NCI-H1694 (cell line): ENCODE data around the gene APBB2.

Experiments used
- DNase-seq: peaks from one replicate; lab custom pipeline; 2025; lab: John Stamatoyannopoulos, UW

The APBB2 gene

GRCh38 chr4:40897557-40898203, 316.7 kb downstream of the APBB2 start:
- DNase-seq, result peak; percentile 53

GRCh38 chr4:40890764-40891163, 323.6 kb downstream of the APBB2 start:
- no peak for DNase-seq

GRCh38 chr4:40890199-40890598, 324.1 kb downstream of the APBB2 start:
- no peak for DNase-seq

- peak; percentile 49 for DNase-seq
Observed at GRCh38 chr4:40888933-40889332, 325.4 kb downstream of the APBB2 start.

GRCh38 chr4:40887764-40888131, 326.6 kb downstream of the APBB2 start:
- peak; percentile 18 for DNase-seq

GRCh38 chr4:40886931-40887763, 327.2 kb downstream of the APBB2 start:
- no peak for DNase-seq

GRCh38 chr4:40881851-40882250, 332.5 kb downstream of the APBB2 start:
- DNase-seq, result no peak

GRCh38 chr4:40881096-40881495, 333.2 kb downstream of the APBB2 start:
- no peak for DNase-seq

- DNase-seq, result no peak
Observed at GRCh38 chr4:40878548-40879055, 335.7 kb downstream of the APBB2 start.

- no peak for DNase-seq
Observed at GRCh38 chr4:40877081-40877480, 337.3 kb downstream of the APBB2 start.

GRCh38 chr4:40875507-40876150, 338.7 kb downstream of the APBB2 start:
- DNase-seq, result no peak

GRCh38 chr4:40874901-40875300, 339.4 kb downstream of the APBB2 start:
- no peak for DNase-seq

GRCh38 chr4:40874331-40874730, 340.0 kb downstream of the APBB2 start:
- no peak for DNase-seq

GRCh38 chr4:40871695-40872250, 342.6 kb downstream of the APBB2 start:
- DNase-seq, result no peak

- no peak for DNase-seq
Observed at GRCh38 chr4:40870150-40870549, 344.2 kb downstream of the APBB2 start.

- no peak for DNase-seq
Observed at GRCh38 chr4:40865696-40866095, 348.6 kb downstream of the APBB2 start.

GRCh38 chr4:40864531-40864930, 349.8 kb downstream of the APBB2 start:
- DNase-seq, result no peak

- peak; percentile 42 for DNase-seq
Observed at GRCh38 chr4:40858962-40859361, 355.4 kb downstream of the APBB2 start.

GRCh38 chr4:40857956-40858355, 356.4 kb downstream of the APBB2 start:
- DNase-seq, result no peak

- DNase-seq, result no peak
Observed at GRCh38 chr4:40856840-40857362, 357.4 kb downstream of the APBB2 start.

- DNase-seq, result no peak
Observed at GRCh38 chr4:40856277-40856839, 358.0 kb downstream of the APBB2 start.

GRCh38 chr4:40850496-40850895, 363.8 kb downstream of the APBB2 start:
- no peak for DNase-seq
